Activated CD4-positive, alpha-beta T cell treated with anti-CD3 and anti-CD28 coated beads for 48 hours (primary cell): Measurements from ENCODE around the gene C3orf18.

Experiments used
- DNase-seq: peaks from one replicate; pipeline ENCODE4 v3.0.0-alpha.2; 2020

The C3orf18 gene

DNA sequence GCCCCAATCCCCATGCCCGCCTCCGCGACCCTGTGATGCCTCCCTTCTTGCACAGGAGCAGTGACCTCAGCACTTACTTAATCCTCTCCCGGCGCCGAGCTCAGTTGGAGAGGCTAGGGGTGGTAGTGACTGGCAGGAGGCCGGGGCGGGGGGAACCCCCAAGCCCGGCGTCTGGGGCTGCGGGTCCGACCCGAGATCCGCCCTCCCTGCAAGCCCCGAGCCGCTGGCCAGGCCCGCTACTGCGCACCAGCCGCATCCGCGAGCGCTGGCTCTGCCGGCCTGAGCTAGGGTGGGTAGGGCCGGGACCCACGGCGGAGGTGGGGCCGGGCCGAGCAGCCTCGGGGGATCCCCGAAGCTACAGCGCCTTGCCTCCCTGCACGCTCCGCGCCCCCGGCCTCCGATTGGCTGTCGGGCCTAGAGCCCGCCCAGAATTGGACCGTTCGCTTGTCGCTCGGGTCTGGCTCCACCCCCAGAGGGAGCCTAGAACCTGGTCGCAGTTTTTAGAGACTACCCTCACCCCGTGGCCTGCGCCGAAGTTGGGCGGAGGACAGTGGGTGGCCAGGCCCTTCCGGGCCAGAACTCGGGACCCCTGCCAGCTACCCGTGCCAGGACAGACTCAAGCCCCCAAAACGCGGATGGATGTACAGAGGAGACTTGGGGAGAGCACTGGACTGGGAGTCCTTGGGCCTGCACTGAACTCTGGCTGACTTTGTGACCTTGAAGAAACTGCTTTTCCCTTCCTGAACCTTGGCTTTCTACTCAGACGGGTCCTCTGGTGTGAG, at the start of gene C3orf18:
TSS of gene C3orf18 (minus strand) at position 362 of the 782 bp plus-strand sequence. CDS start 2,048 bp downstream, outside the sequence.
- DNase-seq, result peak; percentile 97

GRCh38 chr3:50616770-50617095, 49.2 kb upstream of the C3orf18 start:
- DNase-seq, result peak; percentile 97

DNA sequence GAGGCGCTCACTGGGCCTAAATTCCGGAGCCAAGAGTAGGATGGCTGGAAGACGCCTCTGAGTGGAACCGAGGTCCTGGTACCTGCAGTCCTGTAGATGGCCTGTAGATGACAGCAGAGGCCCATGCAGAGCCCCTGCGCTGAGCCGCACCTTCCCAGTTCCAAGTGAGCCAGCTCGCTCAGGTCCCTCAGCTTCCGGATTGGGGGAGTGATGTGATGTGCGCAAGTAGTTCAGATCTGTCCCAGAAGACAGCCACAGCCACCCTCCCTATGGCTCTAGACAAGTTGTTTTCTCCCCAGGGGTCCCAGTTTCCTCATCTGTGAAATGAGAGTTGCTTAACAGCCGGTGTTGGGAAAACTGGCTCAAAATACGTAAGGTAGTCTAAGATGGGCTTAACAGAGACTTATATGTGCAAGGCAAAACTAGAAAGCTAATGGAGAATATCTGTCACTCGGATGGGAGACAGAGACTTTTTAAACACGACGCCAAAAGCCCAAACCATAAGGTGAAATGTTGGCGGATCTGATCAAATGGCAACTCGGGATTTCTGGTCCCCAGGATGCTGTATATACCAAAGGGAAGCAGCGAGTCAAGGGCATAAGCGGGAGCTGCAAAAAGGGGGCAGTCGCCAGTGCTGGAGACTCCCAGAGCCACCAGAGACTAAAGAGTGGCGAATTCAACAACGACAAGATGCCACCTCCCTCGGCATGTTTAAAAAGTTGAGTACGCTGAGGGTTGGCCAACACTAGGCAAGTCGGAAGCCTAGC, 48.6 kb upstream of the C3orf18 start:
- peak; percentile 90 for DNase-seq

- DNase-seq, result no peak
Observed at GRCh38 chr3:50615190-50615589, 47.6 kb upstream of the C3orf18 start.

- DNase-seq, result no peak
Observed at GRCh38 chr3:50612970-50613846, 45.7 kb upstream of the C3orf18 start.

GRCh38 chr3:50612234-50612882, 44.8 kb upstream of the C3orf18 start:
- DNase-seq, result no peak

GRCh38 chr3:50611464-50612233, 44.1 kb upstream of the C3orf18 start, which contains the start of gene CISH:
Gene CISH, minus strand, starts transcription at chr3:50611774. Its CDS starts 124 bp downstream, at chr3:50611650.
- peak; percentile 99 for DNase-seq

GRCh38 chr3:50610992-50611463, 43.5 kb upstream of the C3orf18 start:
- no peak for DNase-seq

DNA sequence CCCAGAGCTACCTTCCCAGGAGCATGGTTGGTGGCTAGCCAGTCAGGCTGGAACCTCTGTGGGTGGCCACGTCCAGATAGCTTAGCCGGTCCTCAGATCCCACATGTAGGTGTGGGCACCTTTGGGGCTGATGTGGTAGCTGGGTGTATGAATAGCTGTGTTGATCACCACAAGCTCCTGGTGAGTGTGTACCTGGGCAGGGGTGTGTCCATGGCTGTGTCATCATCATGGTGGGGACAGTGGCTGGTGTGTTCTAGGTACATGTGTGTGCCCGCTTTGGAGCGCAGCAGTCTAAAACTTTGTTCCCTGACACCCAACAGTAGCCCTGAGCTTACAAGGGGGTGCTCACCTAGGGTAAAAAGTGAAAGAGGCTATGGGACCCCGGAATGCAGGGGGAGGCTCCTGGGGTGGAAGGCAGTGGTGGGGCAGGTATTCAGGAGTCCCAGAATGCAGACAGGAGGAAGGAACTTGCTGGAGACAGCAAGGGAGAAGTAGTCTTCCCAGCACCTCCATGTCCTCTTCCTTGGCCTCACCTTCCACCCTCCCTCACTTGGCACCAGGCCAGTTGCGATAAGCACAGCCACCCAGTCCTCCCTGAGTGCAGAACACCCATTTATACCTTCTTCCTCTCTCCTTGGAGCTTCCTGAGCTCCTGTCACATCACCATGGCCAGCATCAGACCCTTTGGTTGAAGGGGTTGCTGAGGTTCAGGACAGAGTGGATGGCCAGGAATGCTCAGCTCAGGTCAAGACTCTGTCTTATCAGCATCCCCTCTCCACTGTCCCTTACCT, 42.8 kb upstream of the C3orf18 start:
- DNase-seq, result peak; percentile 73

DNA sequence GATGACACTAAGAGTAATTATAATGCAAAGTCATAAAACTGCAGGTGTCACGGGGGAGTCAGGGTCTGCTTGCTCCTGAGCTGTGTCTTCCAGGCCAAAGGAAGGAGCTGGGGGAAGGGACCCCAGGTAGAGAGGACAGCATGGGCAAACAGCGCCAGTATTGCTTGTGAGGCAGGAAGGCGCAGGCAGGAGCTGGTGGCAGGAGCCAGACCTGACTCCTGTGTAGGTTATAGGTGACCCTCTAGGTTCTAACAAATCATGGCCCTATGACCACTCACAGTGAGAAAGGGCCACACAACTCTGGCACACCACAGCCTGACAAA, 42.2 kb upstream of the C3orf18 start:
- peak; percentile 47 for DNase-seq

GRCh38 chr3:50609071-50609762, 41.7 kb upstream of the C3orf18 start:
- DNase-seq, result peak; percentile 31

DNA sequence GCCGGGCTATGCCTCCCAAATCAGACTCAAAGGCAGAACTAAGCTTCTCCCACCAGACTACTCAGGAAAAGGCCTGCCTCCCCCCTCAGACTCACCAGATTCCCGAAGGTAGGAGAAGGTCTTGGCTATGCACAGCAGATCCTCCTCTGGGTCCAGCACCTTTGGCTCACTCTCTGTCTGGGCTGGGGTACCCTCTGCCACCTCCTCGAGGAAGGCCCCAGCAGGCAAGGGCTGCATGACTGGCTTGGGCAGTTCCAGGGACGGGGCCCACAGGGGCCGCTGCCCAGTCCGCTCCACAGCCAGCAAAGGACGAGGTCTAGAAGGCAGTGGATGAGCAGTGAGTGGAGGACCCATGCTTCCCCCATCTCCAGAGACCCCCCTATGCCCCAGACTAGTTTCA, 40.7 kb upstream of the C3orf18 start:
- DNase-seq, result peak; percentile 40

DNA sequence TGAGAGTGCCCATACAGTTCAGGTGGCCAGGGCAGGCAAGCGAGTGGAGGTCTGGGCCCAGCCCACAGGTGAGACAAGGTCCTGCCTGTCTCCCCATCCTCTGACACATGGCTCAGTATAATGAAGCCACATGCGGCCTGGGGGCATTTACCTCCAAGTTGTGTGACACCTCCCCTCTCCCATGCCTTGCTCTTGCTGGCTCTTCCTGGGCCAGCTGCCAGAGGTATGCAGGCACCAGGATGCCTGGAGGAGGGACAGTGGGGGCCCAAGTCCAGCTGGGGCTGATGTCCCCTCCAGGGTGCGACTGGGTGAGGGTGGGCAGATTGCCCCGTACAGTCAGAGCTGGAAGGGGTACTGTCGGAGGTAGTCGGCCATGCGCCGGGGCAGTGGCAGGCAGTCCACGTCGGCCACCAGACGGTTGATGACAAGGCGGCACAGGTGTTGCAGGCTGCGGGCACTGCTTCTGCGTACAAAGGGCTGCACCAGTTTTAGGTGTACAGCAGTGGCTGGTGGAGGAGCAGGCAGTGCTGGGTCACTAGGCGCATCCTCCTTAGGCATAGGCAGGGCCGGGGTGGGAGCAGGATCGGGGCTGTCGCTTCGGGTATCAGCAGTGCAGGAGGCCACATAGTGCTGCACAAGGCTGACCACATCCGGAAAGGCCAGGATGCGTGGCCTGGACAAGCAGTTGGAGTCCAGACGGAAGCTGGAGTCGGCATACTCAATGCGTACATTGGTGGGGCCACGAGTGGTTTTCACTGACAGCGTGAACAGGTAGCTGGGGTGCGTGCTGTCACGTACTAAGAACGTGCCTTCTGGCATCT, 39.9 kb upstream of the C3orf18 start:
- peak; percentile 55 for DNase-seq

- DNase-seq, result peak; percentile 44
Observed at GRCh38 chr3:50606596-50606995, 39.0 kb upstream of the C3orf18 start.

GRCh38 chr3:50605901-50606326, 38.4 kb upstream of the C3orf18 start:
- DNase-seq, result peak; percentile 47

DNA sequence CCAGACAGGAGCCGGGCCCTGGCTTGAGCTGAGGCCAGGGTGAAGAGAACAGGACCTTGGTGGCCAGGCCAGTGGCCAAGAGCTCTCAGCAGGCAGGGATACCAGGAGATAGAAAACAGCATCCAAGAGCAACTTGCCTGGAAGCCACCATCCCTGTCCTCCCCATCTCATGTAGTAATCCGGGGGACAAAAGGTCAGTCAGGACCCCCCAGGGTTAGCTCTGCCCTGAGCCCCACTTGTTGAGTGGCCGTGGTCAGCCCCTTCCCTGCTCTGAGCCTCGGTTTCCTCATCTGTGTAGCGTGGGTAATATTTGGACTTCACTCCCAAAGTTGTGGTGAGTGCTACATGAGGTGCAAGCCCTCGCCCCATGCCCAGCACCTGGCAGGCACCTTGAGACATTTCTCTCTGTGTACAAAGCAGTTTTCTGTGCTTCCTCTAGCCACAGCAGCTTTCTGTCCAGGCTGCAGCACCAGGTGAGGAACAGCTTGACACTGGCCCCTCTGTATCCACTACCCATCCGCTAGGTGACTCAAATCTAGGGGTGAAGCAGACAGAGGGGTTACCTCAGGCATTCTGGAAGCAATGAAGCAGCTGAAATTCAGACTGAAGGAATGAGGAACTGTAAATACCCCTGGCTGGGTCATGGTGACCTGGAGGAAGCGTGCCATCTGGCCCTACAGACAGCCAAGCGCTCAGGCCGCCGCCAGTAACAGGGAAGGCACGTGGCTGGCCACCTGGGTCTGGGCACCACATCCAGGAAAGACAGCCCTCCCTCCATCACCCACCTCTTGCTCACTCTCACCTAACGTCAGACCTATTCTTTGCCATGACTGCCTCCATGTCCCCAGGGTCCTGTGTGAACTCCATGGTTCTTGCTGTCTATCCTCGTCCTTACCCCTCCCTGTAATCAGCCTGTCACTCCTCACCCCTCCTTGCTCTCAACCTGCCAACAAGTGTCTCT, 37.4 kb upstream of the C3orf18 start:
- peak; percentile 37 for DNase-seq

- DNase-seq, result peak; percentile 38
Observed at GRCh38 chr3:50604110-50604621, 36.6 kb upstream of the C3orf18 start.
